HG02642 (cell line): ENCODE results near the gene MGAT5B.
"Not testable (repeated sequence)": the region's sequence is repeated elsewhere in the genome, so short reads cannot be mapped to it uniquely, and the experiment has no call there.

Experiments used
- ATAC-seq: cut with Tn5 transposase; IDR thresholded peaks from one replicate; pipeline ENCODE4 v1.9.1; 2021; ENCODE audit warnings: mild to moderate bottlenecking; ENCODE audit not compliant: unreplicated experiment, poor library complexity

Gene MGAT5B

GRCh38 chr17:76868176-76868668 lies at the start of gene MGAT5B:
TSS of gene MGAT5B (plus strand) at chr17:76868404. CDS start at chr17:76869030, 626 bp downstream.
- ATAC-seq = peak; percentile 81

DNA sequence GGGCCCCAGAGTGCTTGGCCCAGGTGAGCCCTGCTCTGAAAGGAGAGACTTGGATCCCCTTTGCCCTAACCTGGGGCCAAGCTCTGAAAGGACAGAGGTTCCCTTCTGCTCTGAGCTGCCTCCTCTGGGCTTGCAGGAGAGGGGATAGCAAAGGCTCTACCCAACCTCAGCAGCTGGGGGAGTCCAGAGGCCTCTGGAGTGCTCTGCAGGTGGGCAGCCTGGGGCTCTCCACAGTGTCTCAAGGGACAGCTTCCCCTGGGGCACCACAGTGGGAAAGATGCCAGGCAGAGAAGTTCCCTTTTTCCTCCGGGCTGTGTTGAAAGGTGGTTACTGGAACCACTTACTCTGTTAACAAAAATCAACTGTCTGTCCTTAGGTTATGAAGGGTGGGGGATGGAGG lies 48.2 kb upstream of the MGAT5B start:
- ATAC-seq = no peak

GRCh38 chr17:76820561-76820960 lies 47.6 kb upstream of the MGAT5B start:
- ATAC-seq = no peak

- no peak for ATAC-seq
Measured at GRCh38 chr17:76822184-76822778, 45.9 kb upstream of the MGAT5B start.

GRCh38 chr17:76824093-76824492 lies 44.1 kb upstream of the MGAT5B start:
- no peak for ATAC-seq

GRCh38 chr17:76826330-76827068 lies 41.7 kb upstream of the MGAT5B start:
- no peak for ATAC-seq

DNA sequence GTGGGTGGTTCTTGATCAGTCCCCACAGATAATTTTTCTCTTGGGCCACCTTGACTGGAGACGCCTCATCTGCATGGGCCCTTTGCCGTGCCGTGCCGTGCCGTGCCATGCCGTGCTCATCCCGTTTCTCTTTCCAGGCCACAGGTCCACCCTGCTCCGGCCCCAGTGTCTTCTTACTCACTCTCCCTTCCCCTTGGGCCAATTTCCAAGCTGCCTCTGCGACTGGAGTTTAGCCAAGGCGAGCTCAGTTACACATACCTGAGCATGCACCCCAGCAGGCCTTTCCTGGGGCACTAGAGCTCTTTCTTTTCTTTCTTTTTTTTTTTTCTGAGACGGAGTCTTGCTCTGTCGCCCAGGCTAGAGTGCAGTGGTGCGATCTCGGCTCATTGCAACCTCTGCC lies 40.5 kb upstream of the MGAT5B start:
- no peak for ATAC-seq

DNA sequence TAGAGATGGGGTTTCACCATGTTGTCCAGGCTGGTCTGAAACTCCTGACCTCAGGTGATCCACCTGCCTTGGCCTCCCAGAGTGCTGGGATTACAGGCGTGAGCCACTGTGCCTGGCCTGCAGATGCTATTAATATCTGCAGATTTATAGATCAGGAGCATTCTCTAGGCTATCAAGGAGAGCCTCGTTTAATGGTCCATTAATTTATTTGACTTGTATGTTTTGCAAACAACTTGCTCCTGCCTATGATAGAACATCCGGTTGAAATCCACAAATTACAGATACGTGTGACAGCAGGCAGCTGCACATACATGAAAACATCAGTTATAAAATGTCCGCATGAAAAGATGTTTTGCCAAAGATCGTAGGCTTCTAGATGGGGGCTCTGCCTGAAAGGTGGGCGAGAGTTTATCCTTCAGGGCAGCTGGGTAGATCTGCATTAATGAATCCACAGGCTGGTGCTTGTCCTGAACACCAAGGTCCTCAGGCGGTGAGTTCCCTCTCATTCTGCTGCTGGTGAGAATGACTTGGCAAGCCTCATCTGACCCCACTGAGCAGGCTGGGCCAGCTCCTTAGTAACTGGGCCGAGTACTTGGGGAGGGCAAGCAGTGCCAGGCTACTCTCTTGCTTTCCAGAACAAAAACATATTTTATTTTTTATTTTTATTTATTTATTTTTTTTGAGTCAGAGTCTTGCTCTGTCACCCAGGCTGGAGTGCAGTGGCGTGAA lies 37.1 kb upstream of the MGAT5B start:
- no peak for ATAC-seq

DNA sequence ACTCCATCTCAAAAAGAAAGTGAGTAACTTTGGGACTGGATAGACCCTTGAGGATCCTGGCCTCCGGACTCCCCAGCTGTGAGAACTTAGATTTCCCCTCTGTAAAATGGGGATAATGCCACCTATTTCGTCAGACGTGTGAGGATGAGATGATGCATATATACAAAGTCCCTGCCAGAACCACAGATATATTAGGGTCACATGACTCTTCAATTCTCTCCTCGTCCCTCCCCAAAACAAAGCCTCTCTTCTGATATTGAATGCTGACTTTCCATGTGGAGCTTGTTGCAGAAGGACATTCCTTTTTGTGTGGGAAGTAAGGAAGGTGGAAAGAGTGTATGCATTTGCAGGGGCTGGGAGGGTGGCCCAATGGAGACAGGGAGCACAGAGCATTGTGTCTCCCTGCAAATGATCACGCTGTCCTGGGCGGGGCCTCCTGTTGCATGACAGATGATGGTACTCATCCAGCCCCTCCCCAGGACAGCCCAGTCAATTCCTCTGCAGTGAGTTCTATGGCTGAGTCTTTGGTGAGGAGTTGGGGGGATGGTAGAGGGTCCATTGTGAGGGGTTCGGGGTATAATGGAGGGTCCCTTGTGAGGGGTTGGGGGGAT lies 35.1 kb upstream of the MGAT5B start:
- ATAC-seq = no peak

DNA sequence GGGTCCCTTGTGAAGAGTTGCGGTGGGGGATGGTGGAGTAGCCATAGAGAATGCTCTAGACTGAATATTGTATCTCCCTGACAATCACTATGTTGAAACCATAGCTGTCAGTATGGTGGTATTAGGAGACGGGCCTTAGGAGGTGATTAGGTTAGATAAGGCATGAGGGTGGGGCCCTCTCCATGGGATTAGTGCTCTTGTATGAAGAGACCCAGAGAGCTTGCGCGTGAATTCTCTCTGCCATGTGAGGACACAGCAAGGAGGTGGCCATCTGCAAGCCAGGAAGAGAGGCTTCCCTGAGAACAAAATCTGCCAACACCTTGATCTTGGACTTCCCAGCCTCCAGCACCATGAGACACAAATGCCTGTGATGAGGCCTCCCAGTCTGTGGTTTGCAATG lies 34.5 kb upstream of the MGAT5B start:
- ATAC-seq = no peak

DNA sequence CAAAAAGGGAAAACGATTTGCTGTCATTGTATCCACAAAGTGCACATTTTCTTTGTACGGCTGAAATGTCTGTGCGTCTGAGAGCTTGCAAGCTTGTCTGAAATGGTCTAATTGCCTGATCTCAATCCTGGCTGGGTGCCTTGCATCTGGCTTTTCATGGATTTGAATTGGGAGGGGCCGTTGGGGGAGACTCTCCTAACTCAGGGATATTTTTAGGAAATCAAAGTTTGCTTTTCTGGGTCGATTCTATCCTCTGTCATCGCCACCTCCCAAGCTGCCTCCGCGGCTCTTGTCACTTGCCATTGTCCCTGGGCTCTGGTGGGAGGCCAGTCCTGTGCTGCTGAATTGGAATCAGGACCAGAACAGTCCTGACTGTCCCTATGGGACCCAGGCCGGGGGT lies 33.3 kb upstream of the MGAT5B start:
- ATAC-seq = no peak

GRCh38 chr17:76840443-76840767 lies 27.8 kb upstream of the MGAT5B start:
- ATAC-seq = no peak

DNA sequence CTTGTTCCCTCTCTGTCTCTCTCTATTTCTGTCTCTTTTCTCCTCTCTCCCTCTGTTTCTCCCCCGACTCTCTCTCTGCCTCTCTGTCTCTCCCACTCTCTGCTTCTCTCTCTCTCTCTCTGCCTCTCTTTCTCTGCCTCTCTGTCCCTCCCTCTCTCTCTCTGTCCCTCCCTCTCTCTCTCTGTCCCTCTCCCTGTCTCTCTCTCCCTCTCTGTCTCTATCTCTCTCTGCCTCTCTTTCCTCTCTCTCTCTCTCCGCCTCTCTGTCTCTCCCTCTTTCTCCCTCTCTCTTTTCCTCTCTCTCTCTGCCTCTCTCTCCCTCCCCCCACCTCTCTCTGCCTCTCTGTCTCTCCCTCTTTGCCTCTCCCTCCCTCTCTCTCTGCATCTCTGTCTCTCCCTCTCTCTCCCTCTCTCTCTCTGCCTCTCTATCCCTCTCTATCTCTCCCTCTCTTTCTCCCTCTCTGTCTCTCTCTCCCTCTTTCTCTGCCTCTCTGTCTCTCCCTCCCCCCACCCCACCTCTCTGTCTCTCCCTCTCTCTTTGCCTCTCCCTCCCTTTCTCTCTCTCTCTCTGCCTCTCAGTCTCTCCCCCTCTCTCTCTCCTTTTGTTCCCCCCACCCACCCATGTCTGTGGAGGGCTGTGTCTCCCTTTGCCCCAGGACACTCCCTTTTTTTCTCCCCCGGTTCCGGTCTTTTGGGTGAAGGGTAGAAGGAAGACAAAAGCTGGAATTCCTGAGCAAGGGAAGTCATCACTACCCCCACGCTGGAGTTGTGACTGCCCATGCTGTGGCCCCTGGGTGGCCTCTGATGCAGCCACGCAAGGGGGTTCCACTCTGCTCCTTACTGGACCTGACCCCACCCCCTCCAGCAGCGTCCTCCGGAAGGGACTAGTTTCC lies 27.1 kb upstream of the MGAT5B start:
- ATAC-seq = no peak

DNA sequence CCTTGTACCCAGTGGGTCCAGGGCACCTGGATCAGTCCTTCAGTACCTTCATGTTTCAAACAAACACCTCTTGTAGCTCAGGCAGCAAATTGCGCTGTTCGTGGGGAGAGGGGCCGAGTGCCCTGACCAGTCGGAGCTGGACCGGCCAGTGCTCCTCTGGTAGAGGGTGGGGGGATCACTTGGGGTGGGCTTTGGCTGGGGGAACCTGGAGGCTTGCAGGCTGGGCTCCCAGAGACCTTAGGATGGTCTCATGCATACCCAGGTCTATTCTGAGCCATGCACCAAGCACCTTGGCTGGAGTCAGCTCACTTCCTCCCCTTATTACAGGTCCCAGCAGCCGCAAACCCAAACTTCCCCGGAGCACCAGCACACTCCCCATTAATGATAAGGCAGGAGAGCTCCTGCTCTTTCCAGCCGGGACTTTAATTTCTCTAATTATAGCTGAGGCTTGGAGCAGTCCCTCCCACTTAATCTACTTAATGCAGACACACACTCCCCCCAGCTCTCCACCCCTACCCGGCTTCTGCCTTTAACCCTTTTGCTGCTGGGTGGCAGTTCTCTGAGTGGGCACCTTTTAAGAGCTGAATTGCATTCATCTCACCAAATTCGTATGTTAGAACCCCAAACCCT lies 26.3 kb upstream of the MGAT5B start:
- ATAC-seq = no peak

- not testable (repeated sequence) for ATAC-seq
Measured at GRCh38 chr17:76843068-76843467, 25.1 kb upstream of the MGAT5B start.

- no peak for ATAC-seq
Measured at GRCh38 chr17:76843703-76844484, 24.3 kb upstream of the MGAT5B start.

- ATAC-seq = no peak
Measured at GRCh38 chr17:76844485-76844829, 23.7 kb upstream of the MGAT5B start.

GRCh38 chr17:76844846-76845245 lies 23.4 kb upstream of the MGAT5B start:
- ATAC-seq = no peak

- ATAC-seq = no peak
Measured at GRCh38 chr17:76845541-76846017, 22.6 kb upstream of the MGAT5B start.
